ENCODE results near the gene RAD21L1.

- no peak for TF ChIP-seq CTCF (IDR thresholded peaks at IDR 0.05; ENCODE audit: poor library complexity)
- no peak for TF ChIP-seq EZH2 (IDR thresholded peaks at IDR 0.05; ENCODE audit: borderline replicate concordance)
- TF ChIP-seq EZH2phosphoT487 (IDR thresholded peaks at IDR 0.05; ENCODE audit: low read depth, severe bottlenecking, unreplicated experiment), result no peak
These were observed 40.0 kb downstream of the RAD21L1 start for GRCh38 chr20:1265916-1266166.
